Occipital lobe (tissue), 2 donors: Measurements from ENCODE around the gene PRRT2. TPM values are rescaled to one million over a fixed set of nuclear protein-coding genes. Genes with fewer than 3 reads are reported as not detected.

Experiments
- DNase-seq: peaks from one replicate; lab custom pipeline; 2025; lab: John Stamatoyannopoulos, UW
- total RNA-seq: library from RNA; depleted of rRNA; stranded (reverse); fragments of >200 nt; gene quantifications from one replicate; pipeline ENCODE4 v1.2.3, GENCODE V29; 2014

Gene PRRT2
- total RNA-seq, 1 donor from 2014 or later, result 20.6 TPM

- DNase-seq, result peak; percentile 88
These were observed 660 bp upstream of the PRRT2 start for GRCh38 chr16:29811170-29811895.

- DNase-seq, result no peak
These were observed 1.0 kb downstream of the PRRT2 start for GRCh38 chr16:29812754-29813643.

- DNase-seq, result no peak
These were observed 1.9 kb downstream of the PRRT2 start for GRCh38 chr16:29813644-29814562.

GRCh38 chr16:29814592-29814991, 2.6 kb downstream of the PRRT2 start:
- DNase-seq, result no peak

GRCh38 chr16:29815032-29815721, 3.2 kb downstream of the PRRT2 start:
- no peak for DNase-seq

- peak; percentile 98 for DNase-seq
These were observed 4.0 kb downstream of the PRRT2 start, which contains the start of gene PAGR1 for GRCh38 chr16:29815793-29816693. TSS of gene PAGR1 (plus strand) at chr16:29816152. CDS start at chr16:29816526, 374 bp downstream.

GRCh38 chr16:29816694-29817441, 4.9 kb downstream of the PRRT2 start:
- DNase-seq, result peak; percentile 41

- no peak for DNase-seq
These were observed 6.1 kb downstream of the PRRT2 start for GRCh38 chr16:29818082-29818481.

- DNase-seq, result no peak
These were observed 7.5 kb downstream of the PRRT2 start for GRCh38 chr16:29819506-29819905.

GRCh38 chr16:29820271-29820701, 8.3 kb downstream of the PRRT2 start, which contains the start of gene MVP:
TSS of gene MVP (plus strand) at chr16:29820462. CDS start at chr16:29830550, 10,088 bp downstream.
- peak; percentile 27 for DNase-seq

GRCh38 chr16:29820730-29821642, 9.0 kb downstream of the PRRT2 start:
- DNase-seq, result no peak

GRCh38 chr16:29821643-29822115, 9.7 kb downstream of the PRRT2 start:
- DNase-seq, result no peak

- DNase-seq, result no peak
These were observed 12.7 kb downstream of the PRRT2 start for GRCh38 chr16:29824589-29825144.

- DNase-seq, result peak; percentile 52
These were observed 13.4 kb downstream of the PRRT2 start for GRCh38 chr16:29825145-29826044.

- DNase-seq, result no peak
These were observed 14.3 kb downstream of the PRRT2 start for GRCh38 chr16:29826342-29826695.

- DNase-seq, result no peak
These were observed 18.8 kb downstream of the PRRT2 start for GRCh38 chr16:29830774-29831173.
